Measurements from ENCODE around the gene RNLS.
"Not testable (repeated sequence)": the region's sequence is repeated elsewhere in the genome, so short reads cannot be mapped to it uniquely, and the experiment has no call there.

RNLS gene

DNA sequence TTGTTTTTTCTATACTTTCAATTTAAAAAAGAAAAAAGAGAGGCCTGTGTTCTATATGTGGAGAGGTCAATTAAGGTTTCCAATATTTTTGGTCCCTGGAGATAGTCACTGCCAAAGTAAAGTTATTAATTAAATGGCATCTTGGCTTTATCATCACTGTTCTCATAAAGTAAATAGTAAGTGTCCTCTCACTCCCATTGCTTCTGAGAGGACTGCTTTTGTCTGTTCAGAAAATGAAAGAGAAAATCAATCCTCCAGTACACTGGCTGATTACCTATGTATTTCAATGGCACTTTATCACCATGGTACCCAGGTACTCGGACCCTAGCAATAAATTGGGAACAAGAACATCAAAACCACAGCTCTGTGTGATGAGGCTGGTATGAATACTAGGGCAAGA lies 94.0 kb downstream of the RNLS start:
- no peak overlapping the region for H3K4me3 ChIP-seq (ENCODE audit: low read length)
- DNase-seq (ENCODE audit: low read depth), result no peak
- TF ChIP-seq, protein P1, sequence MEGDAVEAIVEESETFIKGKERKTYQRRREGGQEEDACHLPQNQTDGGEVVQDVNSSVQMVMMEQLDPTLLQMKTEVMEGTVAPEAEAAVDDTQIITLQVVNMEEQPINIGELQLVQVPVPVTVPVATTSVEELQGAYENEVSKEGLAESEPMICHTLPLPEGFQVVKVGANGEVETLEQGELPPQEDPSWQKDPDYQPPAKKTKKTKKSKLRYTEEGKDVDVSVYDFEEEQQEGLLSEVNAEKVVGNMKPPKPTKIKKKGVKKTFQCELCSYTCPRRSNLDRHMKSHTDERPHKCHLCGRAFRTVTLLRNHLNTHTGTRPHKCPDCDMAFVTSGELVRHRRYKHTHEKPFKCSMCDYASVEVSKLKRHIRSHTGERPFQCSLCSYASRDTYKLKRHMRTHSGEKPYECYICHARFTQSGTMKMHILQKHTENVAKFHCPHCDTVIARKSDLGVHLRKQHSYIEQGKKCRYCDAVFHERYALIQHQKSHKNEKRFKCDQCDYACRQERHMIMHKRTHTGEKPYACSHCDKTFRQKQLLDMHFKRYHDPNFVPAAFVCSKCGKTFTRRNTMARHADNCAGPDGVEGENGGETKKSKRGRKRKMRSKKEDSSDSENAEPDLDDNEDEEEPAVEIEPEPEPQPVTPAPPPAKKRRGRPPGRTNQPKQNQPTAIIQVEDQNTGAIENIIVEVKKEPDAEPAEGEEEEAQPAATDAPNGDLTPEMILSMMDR (conservative IDR thresholded peaks at IDR 0.05; ENCODE audit: low read length), result no peak

GRCh38 chr10:88486816-88487215 lies 96.3 kb downstream of the RNLS start:
- not testable (repeated sequence) for DNase-seq (ENCODE audit: low read depth); H3K4me3 ChIP-seq (ENCODE audit: low read length)

DNA sequence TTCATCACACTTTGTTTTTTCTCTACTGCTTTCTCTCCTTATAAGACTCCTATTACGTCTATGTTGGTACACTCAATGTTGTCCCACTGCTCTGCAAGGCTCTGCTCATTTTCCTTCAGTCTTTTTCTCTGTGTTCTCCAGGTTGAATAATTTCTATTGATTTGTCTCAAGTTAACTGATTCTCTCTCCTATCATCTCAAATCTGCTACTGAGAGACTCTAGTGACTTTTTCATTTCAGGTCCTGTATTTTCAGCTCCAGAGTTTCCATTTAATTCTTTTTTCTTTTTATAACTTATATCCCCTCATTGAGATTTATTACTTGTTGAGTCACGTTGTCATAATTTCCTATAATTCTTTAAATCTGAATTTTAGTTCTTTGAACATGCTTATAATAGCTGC lies 100.9 kb downstream of the RNLS start:
- TF ChIP-seq, protein P1 (conservative IDR thresholded peaks at IDR 0.05; ENCODE audit: low read length), result no peak
- no peak overlapping the region for H3K4me3 ChIP-seq (ENCODE audit: low read length)
- no peak for DNase-seq (ENCODE audit: low read depth)

- TF ChIP-seq, protein P1 (conservative IDR thresholded peaks at IDR 0.05; ENCODE audit: low read length), result no peak
Observed at GRCh38 chr10:88478256-88478655, 104.9 kb downstream of the RNLS start.

GRCh38 chr10:88477343-88478085 lies 105.6 kb downstream of the RNLS start:
- TF ChIP-seq, protein P1 (conservative IDR thresholded peaks at IDR 0.05; ENCODE audit: low read length), result no peak
- no peak for DNase-seq (ENCODE audit: low read depth)
- H3K4me3 ChIP-seq (ENCODE audit: low read length), result no peak overlapping the region

More at GRCh38 chr10:88478256-88478655, 104.9 kb downstream of the RNLS start:
- no peak for DNase-seq (ENCODE audit: low read depth)
- no peak overlapping the region for H3K4me3 ChIP-seq (ENCODE audit: low read length)

GRCh38 chr10:88474884-88475844 lies 108.0 kb downstream of the RNLS start:
- TF ChIP-seq, protein P1 (conservative IDR thresholded peaks at IDR 0.05; ENCODE audit: low read length), result no peak
- no peak for DNase-seq (ENCODE audit: low read depth)
- no peak overlapping the region for H3K4me3 ChIP-seq (ENCODE audit: low read length)

- no peak overlapping the region for H3K4me3 ChIP-seq (ENCODE audit: low read length)
- DNase-seq (ENCODE audit: low read depth), result no peak
- TF ChIP-seq, protein P1 (conservative IDR thresholded peaks at IDR 0.05; ENCODE audit: low read length), result no peak
Observed at GRCh38 chr10:88473989-88474883, 108.9 kb downstream of the RNLS start.
